Uterus (tissue), 2 donors: Measurements from ENCODE around the gene ZNF747.

Source experiments
- CTCF ChIP-seq, 4 experiments: fragments of 200-600 bp in 2 of 4; fragments of 450-650 bp in 2 of 4; sonication (generic) in 2 of 4; IDR thresholded peaks; one replicate each; pipeline ENCODE4 v1.5.1; 2016 to 2019; ENCODE audit warnings: antibody characterized with exemption in 4 of 4, mild to moderate bottlenecking in 2 of 4, moderate library complexity in 1 of 4
- POLR2A ChIP-seq, 2 donors: fragments of 450-650 bp; IDR thresholded peaks; one replicate each; pipeline ENCODE4 v1.6.1; 2016; ENCODE audit warnings: antibody characterized with exemption in 2 of 2, mild to moderate bottlenecking in 1 of 2, moderate library complexity in 1 of 2

GRCh38 chr16:30574678-30575077, 40.0 kb upstream of the ZNF747 start:
- no peak for TF ChIP-seq CTCF (IDR thresholded peaks at IDR 0.05)
- no peak for TF ChIP-seq POLR2A (IDR thresholded peaks at IDR 0.05)
